Psoas muscle (tissue), 8 donors: ENCODE results near the gene WNT7B. TPM values are rescaled to one million over a fixed set of nuclear protein-coding genes. Genes with fewer than 3 reads are reported as not detected.
A peak's percentile ranks its signal among the peaks of the same experiment; 100 is the strongest.

Experiments used
- ATAC-seq, 4 donors: fragments of 200-7000 bp; cut with Tn5 transposase; one replicate each; pipeline ENCODE4 v1.9.1; 2020; ENCODE audit warnings: moderate library complexity in 3 of 4, mild to moderate bottlenecking in 2 of 4
- DNase-seq, 2 donors: peaks; one replicate each; pipeline ENCODE4 v3.0.0-alpha.2; 2020
- H3K27ac ChIP-seq: fragments of 200-600 bp; one replicate; pipeline ENCODE4 v1.8.0; 2022
- H3K27me3 ChIP-seq, 3 donors: fragments of 200-600 bp in 1 of 3; one replicate each; pipeline versions ENCODE4 v1.6.1 to v1.8.0; 2013 to 2022; ENCODE audit warnings: low read length in 2 of 3, mild to moderate bottlenecking in 2 of 3, moderate library complexity in 1 of 3; ENCODE audit not compliant: insufficient read depth in 3 of 3
- H3K36me3 ChIP-seq, 2 donors: fragments of 200-600 bp in 1 of 2; one replicate each; pipeline versions ENCODE4 v1.6.1 to v1.8.0; 2013 to 2022; ENCODE audit warnings: low read depth in 1 of 2, mild to moderate bottlenecking in 1 of 2, moderate library complexity in 1 of 2; ENCODE audit not compliant: insufficient read depth in 1 of 2
- H3K4me1 ChIP-seq: fragments of 200-600 bp; one replicate; pipeline ENCODE4 v1.8.0; 2022
- H3K4me3 ChIP-seq: fragments of 200-600 bp; one replicate; pipeline ENCODE4 v1.8.0; 2022; ENCODE audit warnings: mild to moderate bottlenecking
- H3K9me3 ChIP-seq: fragments of 200-600 bp; one replicate; pipeline ENCODE4 v1.8.0; 2022
- WGBS, 3 donors: extraction: QIAGEN DNeasy Blood & Tissue Kit; methylation state at CpG; one replicate each; pipeline versions ENCODE4 v1.1.6 to v1.1.7; 2013; 5-methylcytosine and 5-hydroxymethylcytosine counted together
- intact Hi-C, 2 donors: fragments of 100-400 bp; cut with DNase I; formaldehyde crosslinking; loops; one replicate each; pipeline versions ENCODE4 v1.11.0 to v1.14.2; 2022
- polyA plus RNA-seq, 3 donors: library from polyadenylated mRNA; stranded (reverse); fragments of 200-250 nt; gene quantifications; one replicate each; pipeline ENCODE4 v1.2.3, GENCODE V29; 2013
- total RNA-seq, 4 donors: library from RNA; stranded (reverse); fragmentation: NEBNext Ultra II Directional in 2 of 4; extraction: Animal tissue kit (Norgen Biotek cat#: 25700) in 2 of 4; gene quantifications; one replicate each; pipeline versions ENCODE4 v1.2.1 to v1.2.4, GENCODE V29; 2021 to 2023
- TF ChIP-seq, protein P1 (sequence below): fragments of 200-600 bp; IDR thresholded peaks from one replicate; pipeline ENCODE4 v1.8.0; 2022; ENCODE audit warnings: antibody characterized with exemption
- donor health status: healthy with polysubstance abuse.
- donor health status: DM: no; HTN: no; CAD: no; lungs with moderate emphysema.
- donor health status: Bipolar disorder and iron deficiency.
- donor health status: healthy.
- donor health status: DM: yes; HTN: yes; CAD: no.
- donor health status: DM: no; HTN: no; CAD: no.
- donor health status: DM: no; HTN: no; CAD: no.
- donor health status: DM: yes; HTN: yes; CAD: no.

Gene WNT7B
- total and polyA plus RNA-seq, 7 donors, result 0.05 TPM; not detected in 6

DNA sequence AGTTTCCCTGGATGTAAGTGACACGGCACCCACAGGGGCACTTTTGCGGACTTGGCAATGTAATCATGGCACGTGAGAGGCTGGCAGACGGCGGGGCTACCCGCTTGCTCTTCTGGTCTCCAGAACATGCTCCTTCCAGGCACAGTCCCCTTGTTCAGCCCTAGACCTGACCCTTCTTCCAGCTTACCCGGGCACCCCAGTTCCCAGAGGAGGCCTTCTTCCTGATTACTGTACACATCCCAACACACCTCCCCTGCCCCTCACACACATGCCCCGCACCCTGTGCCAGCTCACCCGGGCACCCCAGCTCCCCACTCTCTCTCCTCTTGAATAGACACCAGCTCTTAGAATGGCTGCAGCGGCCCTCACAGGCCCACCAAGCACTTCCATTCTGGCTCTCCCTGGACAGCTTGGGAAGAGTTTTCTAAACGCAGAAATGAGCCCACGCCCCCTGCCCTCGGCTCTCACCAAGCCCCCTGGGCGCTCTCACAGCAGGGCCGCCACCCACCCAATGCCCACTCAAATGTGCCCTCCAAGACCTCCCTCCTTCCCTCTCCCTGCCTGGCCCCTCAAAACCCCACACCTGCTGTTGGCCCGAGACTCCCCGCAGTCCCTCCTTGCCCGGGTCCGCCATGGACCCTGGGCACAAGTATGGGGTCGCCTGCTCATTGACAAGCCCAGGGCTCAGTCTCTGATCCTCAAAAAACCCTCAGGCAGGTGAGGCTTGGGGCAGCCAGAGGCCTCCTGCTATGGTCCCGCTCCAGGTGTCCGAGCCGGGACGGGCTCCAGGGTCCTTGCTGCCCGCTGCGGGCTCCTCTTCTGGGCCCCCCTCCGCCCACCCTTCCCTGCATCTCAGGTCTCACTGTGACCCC, 88.5 kb downstream of the WNT7B start:
- TF ChIP-seq, protein P1, sequence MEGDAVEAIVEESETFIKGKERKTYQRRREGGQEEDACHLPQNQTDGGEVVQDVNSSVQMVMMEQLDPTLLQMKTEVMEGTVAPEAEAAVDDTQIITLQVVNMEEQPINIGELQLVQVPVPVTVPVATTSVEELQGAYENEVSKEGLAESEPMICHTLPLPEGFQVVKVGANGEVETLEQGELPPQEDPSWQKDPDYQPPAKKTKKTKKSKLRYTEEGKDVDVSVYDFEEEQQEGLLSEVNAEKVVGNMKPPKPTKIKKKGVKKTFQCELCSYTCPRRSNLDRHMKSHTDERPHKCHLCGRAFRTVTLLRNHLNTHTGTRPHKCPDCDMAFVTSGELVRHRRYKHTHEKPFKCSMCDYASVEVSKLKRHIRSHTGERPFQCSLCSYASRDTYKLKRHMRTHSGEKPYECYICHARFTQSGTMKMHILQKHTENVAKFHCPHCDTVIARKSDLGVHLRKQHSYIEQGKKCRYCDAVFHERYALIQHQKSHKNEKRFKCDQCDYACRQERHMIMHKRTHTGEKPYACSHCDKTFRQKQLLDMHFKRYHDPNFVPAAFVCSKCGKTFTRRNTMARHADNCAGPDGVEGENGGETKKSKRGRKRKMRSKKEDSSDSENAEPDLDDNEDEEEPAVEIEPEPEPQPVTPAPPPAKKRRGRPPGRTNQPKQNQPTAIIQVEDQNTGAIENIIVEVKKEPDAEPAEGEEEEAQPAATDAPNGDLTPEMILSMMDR, result no peak
- Histone ChIP-seq H3K36me3 (no peaks in the 10 kb centered on the region), H3K9me3 (no peaks in the 10 kb centered on the region), H3K4me1 (no peaks in the 10 kb centered on the region), H3K27me3 (peaks cover 0 to 73% (median 13%) of the 10 kb centered on the region in 3 donors), H3K4me3 (no peak overlapping the region), H3K27ac (no peak overlapping the region)
- ATAC-seq (no peak), DNase-seq (peak; percentile 1 to 35)
- intact Hi-C loops, result loop anchor here in 1 of 2 donors (5.0 kb wide), 1 partner anchor 79 kb away; no protein-coding TSS in a partner anchor
- 92 to 95% (median 93%) methylated on average over 27 of the region's 27 CpGs for WGBS, 3 donors

DNA sequence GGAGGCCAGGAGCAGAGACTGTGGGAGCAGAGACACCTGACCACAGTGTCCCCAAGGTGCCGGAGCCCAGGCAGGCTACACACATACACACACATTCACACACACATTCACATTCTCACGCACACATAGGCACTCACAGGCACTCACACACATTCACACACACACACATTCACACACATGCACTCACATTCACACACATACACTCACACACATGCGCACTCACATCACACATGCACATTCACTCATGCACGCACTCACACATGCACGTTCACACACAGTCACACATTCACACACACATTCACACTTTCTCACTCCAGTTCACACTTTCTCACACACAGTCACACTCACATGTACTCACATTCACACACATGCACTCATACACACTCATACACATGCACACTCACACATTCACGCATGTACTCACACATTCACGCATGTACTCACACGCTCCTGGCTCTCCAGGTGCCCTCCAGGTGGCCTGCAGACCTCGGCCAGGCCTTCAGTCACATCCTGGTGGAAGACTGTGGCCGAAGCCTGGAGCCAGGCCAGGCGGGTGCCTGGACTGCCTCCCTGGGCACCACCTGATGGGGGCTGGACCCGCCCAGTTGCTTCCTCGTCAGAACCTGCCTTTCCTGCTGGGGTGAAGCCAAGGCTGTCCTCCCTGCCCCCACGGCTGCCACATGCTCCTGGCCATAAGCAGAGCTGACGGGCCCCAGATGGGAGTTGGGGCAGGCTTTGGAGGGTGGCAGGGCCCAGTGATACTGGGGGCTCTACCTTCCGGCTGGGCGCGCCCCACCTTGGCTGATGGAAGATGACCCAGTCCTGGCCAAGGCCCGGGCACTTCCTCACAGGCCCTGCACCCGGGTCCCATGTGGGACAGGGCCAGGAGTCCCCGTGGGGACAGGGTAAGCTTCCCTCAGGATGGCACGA, 89.5 kb downstream of the WNT7B start:
- WGBS, 3 donors, result 89 to 91% (median 89%) methylated on average over 22 of the region's 22 CpGs

DNA sequence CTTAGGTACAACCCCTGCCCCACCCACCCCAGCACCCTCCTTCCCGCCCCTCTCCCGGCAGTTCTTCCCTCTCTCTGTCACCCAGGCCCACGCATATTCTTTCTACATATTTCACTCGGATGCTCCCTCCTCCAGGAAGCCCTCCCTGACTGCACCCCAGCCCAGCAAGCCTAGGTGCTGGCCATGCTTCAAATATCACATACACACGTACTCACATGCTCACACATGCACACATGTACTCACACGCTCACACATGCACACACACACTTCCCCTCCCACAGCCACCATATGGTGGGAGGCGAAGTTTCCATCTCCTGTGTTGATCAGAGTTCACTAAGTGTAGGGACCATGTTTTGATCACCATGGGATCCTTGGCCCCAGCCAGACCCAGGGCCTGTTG, 90.4 kb downstream of the WNT7B start:
- DNase-seq (peak in 1 of 2 donors; percentile 10), ATAC-seq (no peak)
- Histone ChIP-seq H3K4me1 (no peaks in the 10 kb centered on the region), H3K36me3 (no peaks in the 10 kb centered on the region), H3K27me3 (peaks cover 0 to 73% (median 13%) of the 10 kb centered on the region in 3 donors), H3K4me3 (no peak overlapping the region), H3K27ac (no peak overlapping the region), H3K9me3 (no peaks in the 10 kb centered on the region)
- TF ChIP-seq, protein P1, result no peak
- intact Hi-C loops, result loop anchor here in 1 of 2 donors (5.0 kb wide), 1 partner anchor 81 kb away; no protein-coding TSS in a partner anchor
- 91 to 94% (median 92%) methylated on average over 5 to 7 of the region's 7 CpGs for WGBS, 3 donors

More for the DNA sequence above, 89.5 kb downstream of the WNT7B start:
- Histone ChIP-seq H3K27me3 (peaks cover 0 to 73% (median 13%) of the 10 kb centered on the region in 3 donors), H3K27ac (no peak overlapping the region), H3K4me3 (no peak overlapping the region), H3K9me3 (no peaks in the 10 kb centered on the region), H3K36me3 (no peaks in the 10 kb centered on the region), H3K4me1 (no peaks in the 10 kb centered on the region)
- ATAC-seq (no peak), DNase-seq (peak in 1 of 2 donors; percentile 44)
- TF ChIP-seq, protein P1, result no peak
- intact Hi-C loops, result loop anchor here in 1 of 2 donors (5.0 kb wide), 1 partner anchor 80 kb away; no protein-coding TSS in a partner anchor

DNA sequence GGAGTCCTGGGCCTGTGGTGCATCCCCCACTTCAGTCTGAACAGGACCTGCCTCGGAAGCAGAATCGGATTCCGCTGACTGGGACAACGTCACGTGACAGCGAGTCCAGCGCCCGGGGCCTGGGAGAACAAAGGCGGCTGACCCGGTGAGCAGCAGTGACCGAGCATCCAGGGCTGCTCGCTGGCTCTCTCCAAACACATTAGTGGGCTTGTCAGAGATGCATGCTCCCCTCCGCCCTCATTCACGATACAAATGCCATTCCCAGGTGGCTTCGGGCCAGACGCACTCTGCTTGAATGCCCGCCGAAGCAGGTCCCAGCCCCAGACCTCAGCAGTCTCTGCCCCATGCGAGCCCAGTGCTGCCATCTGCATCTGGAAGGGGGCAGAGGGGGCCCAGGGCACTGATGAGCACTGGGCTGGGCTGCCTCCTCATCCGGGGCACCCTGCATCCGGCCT, 91.0 kb downstream of the WNT7B start:
- ATAC-seq (no peak), DNase-seq (peak in 1 of 2 donors; percentile 42)
- Histone ChIP-seq H3K36me3 (no peaks in the 10 kb centered on the region), H3K27ac (no peak overlapping the region), H3K4me1 (no peaks in the 10 kb centered on the region), H3K4me3 (no peak overlapping the region), H3K9me3 (no peaks in the 10 kb centered on the region), H3K27me3 (peaks cover 0 to 75% (median 14%) of the 10 kb centered on the region in 3 donors)
- WGBS, 3 donors, result 62 to 81% (median 76%) methylated on average over 21 of the region's 21 CpGs
- intact Hi-C loops, result loop anchor here in 1 of 2 donors (5.0 kb wide), 1 partner anchor 81 kb away; no protein-coding TSS in a partner anchor
- TF ChIP-seq, protein P1, result no peak
